SU-DHL-6 (cell line): ENCODE data around the gene DNAH11.

ENCODE experiments used
- H2AFZ ChIP-seq: fragments of 200-600 bp; sonication (generic); 2 replicates; pipeline ENCODE4 v1.6.1; 2014; ENCODE audit warnings: low read depth, mild to moderate bottlenecking, moderate library complexity, mixed read lengths, antibody characterized with exemption, low read length; ENCODE audit not compliant: severe bottlenecking
- H3F3A ChIP-seq: fragments of 200-600 bp; shearing (Covaris generic); 2 replicates; pipeline ENCODE4 v1.6.0; 2016; ENCODE audit warnings: antibody characterized with exemption, mild to moderate bottlenecking; ENCODE audit not compliant: insufficient read depth
- H3K27ac ChIP-seq: fragments of 200-600 bp; sonication (generic); 2 replicates; pipeline ENCODE4 v1.5.1; 2016; ENCODE audit warnings: low read depth, mild to moderate bottlenecking, low read length, moderate library complexity, mixed read lengths
- H3K27me3 ChIP-seq: fragments of 200-600 bp; sonication (generic), shearing (Covaris generic); 2 replicates; pipeline ENCODE4 v1.6.0; 2014; ENCODE audit warnings: mild to moderate bottlenecking, low read length
- H3K36me3 ChIP-seq: fragments of 200-600 bp; sonication (generic); 2 replicates; pipeline ENCODE4 v1.6.1; 2014; ENCODE audit warnings: mild to moderate bottlenecking, low read length, mixed read lengths
- H3K4me2 ChIP-seq: fragments of 300-600, 200-600 bp; shearing (Covaris generic), sonication (generic); 2 replicates; pipeline ENCODE4 v1.6.0; 2014; ENCODE audit warnings: low read length, low read depth, mild to moderate bottlenecking; ENCODE audit not compliant: poor library complexity, severe bottlenecking
- H3K4me3 ChIP-seq: fragments of 200-600 bp; sonication (generic); 2 replicates; pipeline ENCODE4 v1.5.1; 2014; ENCODE audit warnings: antibody characterized with exemption, low read length, mild to moderate bottlenecking, mixed read lengths; ENCODE audit not compliant: insufficient read depth, poor library complexity, severe bottlenecking
- H3K79me2 ChIP-seq: fragments of 200-600 bp; sonication (generic); 2 replicates; pipeline ENCODE4 v1.6.1; 2014; ENCODE audit warnings: mild to moderate bottlenecking, low read length, moderate library complexity; ENCODE audit not compliant: insufficient read depth
- H3K9ac ChIP-seq: fragments of 200-600 bp; sonication (generic); 2 replicates; pipeline ENCODE4 v1.7.0; 2014; ENCODE audit warnings: mild to moderate bottlenecking, low read length
- H3K9me2 ChIP-seq: fragments of 200-600 bp; sonication (generic); replicated peaks from 2 replicates; pipeline ENCODE4 v1.6.1; 2014; ENCODE audit warnings: low read length; ENCODE audit not compliant: insufficient read depth
- H3K9me3 ChIP-seq: fragments of 200-600 bp; sonication (generic); 2 replicates; pipeline ENCODE4 v1.6.1; 2014; ENCODE audit warnings: low read length, mixed read lengths; ENCODE audit not compliant: insufficient read depth
- H4K20me1 ChIP-seq: fragments of 200-600 bp; sonication (generic); 2 replicates; pipeline ENCODE4 v1.6.1; 2014; ENCODE audit warnings: low read depth, mild to moderate bottlenecking, antibody characterized with exemption, low read length, moderate library complexity, mixed read lengths
- CTCF ChIP-seq: fragments of 200-600 bp; sonication (generic); IDR thresholded peaks from one replicate; pipeline ENCODE4 v1.5.1; 2017; ENCODE audit warnings: antibody characterized with exemption, mild to moderate bottlenecking, low read length, moderate library complexity; ENCODE audit not compliant: insufficient read depth, poor library complexity, severe bottlenecking
- EZH2phosphoT487 ChIP-seq: fragments of 200-600 bp; sonication (generic), shearing (Covaris generic); conservative IDR thresholded peaks from 2 replicates; pipeline ENCODE4 v1.6.1; 2018; ENCODE audit warnings: mild to moderate bottlenecking, antibody characterized with exemption, low read length, moderate library complexity, mixed read lengths

Gene DNAH11

DNA sequence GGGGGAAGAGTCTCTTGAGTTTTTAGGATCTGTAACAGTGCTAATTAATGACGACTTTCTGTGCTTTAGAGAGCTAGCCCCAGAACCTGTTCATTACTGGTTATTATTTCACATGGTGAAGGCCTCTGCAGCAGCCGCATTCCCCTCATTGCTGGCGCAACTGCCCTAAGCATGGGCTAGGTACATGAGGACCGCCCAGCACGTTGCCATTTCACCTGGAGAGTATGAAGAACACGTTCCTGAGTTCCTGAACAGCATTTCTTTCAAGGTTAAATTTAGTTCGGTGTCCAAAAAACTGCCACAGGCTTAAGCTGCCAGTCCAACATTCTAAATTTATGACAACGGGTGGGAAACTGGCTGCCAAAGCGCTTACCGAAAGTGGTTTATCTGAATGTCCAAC, 177.0 kb downstream of the DNAH11 start:
- no peaks in the 10 kb centered on the region for H3K9me2 ChIP-seq
- no peak overlapping the region for H3K4me2 ChIP-seq
- H3K27me3 ChIP-seq, result no peaks in the 10 kb centered on the region
- H3K36me3 ChIP-seq, result no peaks in the 10 kb centered on the region
- H3K4me3 ChIP-seq, result no peak overlapping the region
- H3K9me3 ChIP-seq, result no peaks in the 10 kb centered on the region
- no peak overlapping the region for H2AFZ ChIP-seq
- no peak overlapping the region for H3K27ac ChIP-seq
- H3K9ac ChIP-seq, result no peak overlapping the region
- no peak for TF ChIP-seq EZH2phosphoT487
- TF ChIP-seq CTCF, result no peak
- no peaks in the 10 kb centered on the region for H3F3A ChIP-seq
- no peaks in the 10 kb centered on the region for H4K20me1 ChIP-seq
- H3K79me2 ChIP-seq, result no peaks in the 10 kb centered on the region

- H3K4me2 ChIP-seq, result no peak overlapping the region
- H2AFZ ChIP-seq, result no peak overlapping the region
- H3K79me2 ChIP-seq, result no peaks in the 10 kb centered on the region
- H3K27ac ChIP-seq, result no peak overlapping the region
- no peaks in the 10 kb centered on the region for H3K9me3 ChIP-seq
- no peak overlapping the region for H3K9ac ChIP-seq
- H4K20me1 ChIP-seq, result no peaks in the 10 kb centered on the region
- no peaks in the 10 kb centered on the region for H3K27me3 ChIP-seq
- H3K36me3 ChIP-seq, result no peaks in the 10 kb centered on the region
- H3K4me3 ChIP-seq, result no peak overlapping the region
- no peaks in the 10 kb centered on the region for H3F3A ChIP-seq
- TF ChIP-seq CTCF (peak; percentile 16), EZH2phosphoT487 (no peak)
- H3K9me2 ChIP-seq, result no peaks in the 10 kb centered on the region
Observed at GRCh38 chr7:21722371-21722770, 179.5 kb downstream of the DNAH11 start.

GRCh38 chr7:21724562-21724961, 181.7 kb downstream of the DNAH11 start:
- no peaks in the 10 kb centered on the region for H3K9me2 ChIP-seq
- H3K27me3 ChIP-seq, result no peaks in the 10 kb centered on the region
- no peak overlapping the region for H3K9ac ChIP-seq
- no peaks in the 10 kb centered on the region for H3K79me2 ChIP-seq
- no peak overlapping the region for H3K4me3 ChIP-seq
- H3K4me2 ChIP-seq, result no peak overlapping the region
- TF ChIP-seq EZH2phosphoT487, result no peak
- TF ChIP-seq CTCF, result no peak
- no peaks in the 10 kb centered on the region for H4K20me1 ChIP-seq
- H3K36me3 ChIP-seq, result no peaks in the 10 kb centered on the region
- no peaks in the 10 kb centered on the region for H3K9me3 ChIP-seq
- H3F3A ChIP-seq, result no peaks in the 10 kb centered on the region
- H2AFZ ChIP-seq, result no peak overlapping the region
- H3K27ac ChIP-seq, result no peak overlapping the region
